Endothelial cell of umbilical vein (primary cell): ENCODE measurements around the gene TMEM132E.

Experiments
- EZH2 ChIP-seq: IDR thresholded peaks from 2 replicates; pipeline ENCODE4 v1.6.1; 2012; ENCODE audit warnings: borderline replicate concordance, low read depth, mild to moderate bottlenecking, moderate library complexity, low read length, inconsistent platforms; ENCODE audit not compliant: severe bottlenecking
- FOS ChIP-seq: IDR thresholded peaks from 2 replicates; pipeline ENCODE4 v1.6.1; 2011; ENCODE audit warnings: mild to moderate bottlenecking, low read length, moderate library complexity, borderline replicate concordance; ENCODE audit not compliant: insufficient read depth
- GATA2 ChIP-seq: IDR thresholded peaks from 2 replicates; pipeline ENCODE4 v1.7.0; 2011; ENCODE audit warnings: low read depth, mild to moderate bottlenecking, moderate library complexity, mixed read lengths, low read length; ENCODE audit not compliant: insufficient read length, insufficient read depth
- JUN ChIP-seq: IDR thresholded peaks from 2 replicates; pipeline ENCODE4 v1.6.1; 2011; ENCODE audit warnings: borderline replicate concordance, low read depth; ENCODE audit not compliant: insufficient read length, insufficient read depth
- MYC ChIP-seq: IDR thresholded peaks from one replicate; pipeline ENCODE4 v1.6.1; 2011; ENCODE audit warnings: mild to moderate bottlenecking, low read depth, low read length
- POLR2A ChIP-seq: IDR thresholded peaks from 2 replicates; pipeline ENCODE4 v1.6.1; 2012; ENCODE audit warnings: low read depth, mild to moderate bottlenecking, control low read depth, low read length
- POLR2AphosphoS5 ChIP-seq: IDR thresholded peaks from 2 replicates; pipeline ENCODE4 v1.6.1; 2012; ENCODE audit warnings: low read depth, mild to moderate bottlenecking, control low read depth, low read length, moderate library complexity; ENCODE audit not compliant: insufficient read depth
- TF ChIP-seq, protein P1 (sequence below), 2 donors: IDR thresholded peaks; 1 replicate in 1 of 2; 2 replicates in 1 of 2; pipeline ENCODE4 v1.5.1; 2011; ENCODE audit warnings: low read length in 2 of 2, mild to moderate bottlenecking in 2 of 2, moderate library complexity in 2 of 2, control low read depth in 1 of 2, inconsistent platforms in 1 of 2, low read depth in 1 of 2; ENCODE audit not compliant: insufficient read depth in 1 of 2; ENCODE audit errors: extremely low read depth in 1 of 2
- TF ChIP-seq, protein P2 (sequence below): IDR thresholded peaks from 2 replicates; pipeline ENCODE4 v1.6.1; 2011; ENCODE audit not compliant: insufficient read depth, insufficient read length

DNA sequence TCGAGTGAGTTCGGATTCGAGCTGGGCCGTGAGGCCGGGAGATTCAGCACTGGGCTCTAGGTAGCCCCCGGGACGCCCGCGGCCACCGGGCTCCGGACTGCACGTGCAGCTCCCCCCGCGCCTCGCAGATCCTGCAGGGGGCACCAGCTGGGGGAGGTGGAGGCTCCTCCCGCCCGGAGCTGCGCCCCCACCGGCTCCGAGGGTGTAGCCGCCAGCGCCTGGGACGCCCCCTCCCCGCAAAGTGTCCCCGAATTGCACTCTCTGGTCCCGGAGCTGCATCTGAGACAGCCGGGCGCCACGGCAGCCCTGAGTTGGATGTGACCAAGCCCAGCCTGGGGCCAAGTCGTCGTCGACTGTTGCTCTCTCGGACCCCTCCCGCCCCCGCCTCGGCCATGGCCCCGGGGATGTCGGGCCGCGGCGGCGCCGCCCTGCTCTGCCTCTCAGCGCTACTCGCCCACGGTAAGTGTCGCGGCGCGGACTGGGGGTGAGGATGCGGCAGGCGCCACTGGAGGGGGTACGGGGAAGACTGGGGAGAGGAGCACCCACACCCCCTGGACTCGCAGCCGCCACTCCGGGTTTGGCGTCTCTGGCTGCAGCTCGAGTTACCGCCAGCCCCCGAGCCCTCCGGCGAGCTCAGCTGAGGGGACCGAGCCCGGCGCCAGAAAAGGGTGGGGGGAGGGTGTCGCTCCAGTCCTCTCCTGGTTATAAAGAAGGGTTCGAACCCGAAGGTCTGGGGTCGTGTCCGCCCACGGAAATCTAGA lies 1.5 kb downstream of the TMEM132E start:
- TF ChIP-seq, protein P1, sequence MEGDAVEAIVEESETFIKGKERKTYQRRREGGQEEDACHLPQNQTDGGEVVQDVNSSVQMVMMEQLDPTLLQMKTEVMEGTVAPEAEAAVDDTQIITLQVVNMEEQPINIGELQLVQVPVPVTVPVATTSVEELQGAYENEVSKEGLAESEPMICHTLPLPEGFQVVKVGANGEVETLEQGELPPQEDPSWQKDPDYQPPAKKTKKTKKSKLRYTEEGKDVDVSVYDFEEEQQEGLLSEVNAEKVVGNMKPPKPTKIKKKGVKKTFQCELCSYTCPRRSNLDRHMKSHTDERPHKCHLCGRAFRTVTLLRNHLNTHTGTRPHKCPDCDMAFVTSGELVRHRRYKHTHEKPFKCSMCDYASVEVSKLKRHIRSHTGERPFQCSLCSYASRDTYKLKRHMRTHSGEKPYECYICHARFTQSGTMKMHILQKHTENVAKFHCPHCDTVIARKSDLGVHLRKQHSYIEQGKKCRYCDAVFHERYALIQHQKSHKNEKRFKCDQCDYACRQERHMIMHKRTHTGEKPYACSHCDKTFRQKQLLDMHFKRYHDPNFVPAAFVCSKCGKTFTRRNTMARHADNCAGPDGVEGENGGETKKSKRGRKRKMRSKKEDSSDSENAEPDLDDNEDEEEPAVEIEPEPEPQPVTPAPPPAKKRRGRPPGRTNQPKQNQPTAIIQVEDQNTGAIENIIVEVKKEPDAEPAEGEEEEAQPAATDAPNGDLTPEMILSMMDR (IDR thresholded peaks at IDR 0.05; ENCODE audit: extremely low read depth in 1 of 2, insufficient read depth in 1 of 2, low read depth in 1 of 2, low read length in 2 of 2): no peak
- TF ChIP-seq, protein P2, sequence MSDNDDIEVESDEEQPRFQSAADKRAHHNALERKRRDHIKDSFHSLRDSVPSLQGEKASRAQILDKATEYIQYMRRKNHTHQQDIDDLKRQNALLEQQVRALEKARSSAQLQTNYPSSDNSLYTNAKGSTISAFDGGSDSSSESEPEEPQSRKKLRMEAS: no peak
- TF ChIP-seq EZH2 (no peak), POLR2A (no peak), POLR2AphosphoS5 (no peak), JUN (no peak), FOS (no peak), GATA2 (no peak), MYC (no peak)
